ENCODE data around the gene TTC9.

Gene TTC9

DNA sequence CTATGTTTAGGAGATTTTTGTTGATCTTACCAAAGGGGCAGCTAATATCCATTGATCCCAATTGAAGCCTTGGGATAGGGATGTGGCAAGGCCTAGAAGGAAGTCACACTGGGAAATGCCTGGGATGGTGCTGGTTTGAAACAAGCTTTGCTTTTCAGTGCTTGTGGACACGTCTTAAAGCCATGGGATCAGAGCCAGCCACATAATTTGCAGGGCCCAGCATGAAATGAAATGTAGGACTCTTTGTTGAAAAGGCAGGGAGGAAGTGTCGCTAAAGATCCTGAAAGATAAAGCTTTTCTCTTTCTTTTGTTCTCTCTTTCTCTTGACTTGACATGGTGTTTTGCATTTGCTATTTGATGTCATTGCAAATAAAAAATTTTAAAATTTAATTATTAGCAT is 5.0 kb downstream of the TTC9 start:
- DNase-seq = no peak

DNA sequence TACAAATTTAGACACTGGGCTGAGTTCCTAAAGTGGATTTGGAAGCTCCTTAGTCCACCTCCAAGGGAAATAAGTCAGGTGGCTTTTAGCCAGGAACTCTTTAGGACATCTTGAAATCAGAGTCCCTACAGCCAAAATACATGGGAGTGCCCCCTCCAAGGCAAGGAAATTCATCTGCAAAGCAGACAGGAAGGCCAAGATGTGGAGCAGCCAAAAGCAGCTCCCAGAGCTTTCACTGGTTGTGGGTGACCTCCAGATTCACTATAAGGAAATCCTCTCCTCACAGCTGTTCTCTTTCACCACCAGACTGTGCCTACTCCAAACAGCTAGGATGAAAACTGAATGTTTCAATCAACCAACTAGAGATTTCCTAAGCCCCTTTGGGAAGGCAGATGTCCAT is 6.6 kb downstream of the TTC9 start:
- DNase-seq = no peak

DNA sequence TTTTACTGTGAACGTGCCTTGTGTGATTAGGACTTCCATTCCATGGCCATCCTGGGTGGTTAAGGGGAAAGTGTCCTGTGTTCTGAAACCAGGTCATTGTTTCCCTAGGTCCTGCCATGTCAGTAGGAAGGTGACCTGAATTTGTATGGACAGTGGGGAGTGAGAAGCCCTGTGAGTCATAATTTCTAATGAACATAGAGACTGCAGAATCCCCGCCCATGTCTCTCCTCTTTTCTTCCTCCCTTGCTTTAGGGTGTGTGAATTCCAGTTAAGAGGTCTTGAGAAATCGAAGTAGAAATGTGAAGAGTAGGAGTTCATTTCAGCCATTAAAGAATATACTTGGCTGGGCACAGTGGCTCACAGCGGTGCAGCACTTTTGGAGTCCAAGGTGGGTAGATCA is 8.1 kb downstream of the TTC9 start:
- DNase-seq = no peak

DNA sequence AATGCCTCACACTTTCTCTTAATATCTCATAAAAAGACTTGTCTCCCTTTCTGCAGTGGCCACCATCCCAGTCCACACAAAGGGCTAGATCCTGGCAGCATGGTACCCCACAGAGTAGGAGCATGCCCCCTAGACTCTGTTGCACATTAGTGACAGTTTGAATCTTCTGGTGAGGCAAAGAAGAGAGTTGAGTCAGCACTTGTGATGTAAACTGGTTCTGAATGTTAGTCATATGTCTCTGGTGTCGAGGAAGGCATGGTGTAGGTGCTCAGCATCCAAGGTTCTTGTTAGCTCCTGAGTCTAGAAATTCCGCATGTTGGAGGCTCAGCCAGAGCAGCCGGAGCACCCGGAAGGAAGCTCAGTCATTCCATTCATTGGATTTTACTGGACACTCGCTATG is 9.8 kb downstream of the TTC9 start:
- DNase-seq = peak in 1 of 3 donors; percentile 10

DNA sequence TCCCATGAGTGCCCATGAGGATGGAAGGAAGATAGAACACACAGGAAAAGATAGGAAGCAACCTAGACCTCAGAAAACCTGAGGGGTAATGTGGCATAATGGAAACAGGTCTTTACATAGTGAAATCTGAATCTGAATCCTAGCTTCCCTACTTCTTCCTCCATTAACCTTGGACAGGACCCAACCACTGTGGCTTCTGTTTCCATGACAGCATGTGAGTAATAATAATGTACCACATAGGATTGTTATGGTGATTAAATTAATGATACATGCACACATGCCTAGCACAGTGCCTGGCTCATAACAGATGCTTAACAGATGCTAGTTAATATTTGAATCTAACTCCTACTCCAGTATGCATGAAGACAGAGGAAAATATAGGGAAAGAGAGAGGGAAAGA is 11.2 kb downstream of the TTC9 start:
- DNase-seq = no peak

DNA sequence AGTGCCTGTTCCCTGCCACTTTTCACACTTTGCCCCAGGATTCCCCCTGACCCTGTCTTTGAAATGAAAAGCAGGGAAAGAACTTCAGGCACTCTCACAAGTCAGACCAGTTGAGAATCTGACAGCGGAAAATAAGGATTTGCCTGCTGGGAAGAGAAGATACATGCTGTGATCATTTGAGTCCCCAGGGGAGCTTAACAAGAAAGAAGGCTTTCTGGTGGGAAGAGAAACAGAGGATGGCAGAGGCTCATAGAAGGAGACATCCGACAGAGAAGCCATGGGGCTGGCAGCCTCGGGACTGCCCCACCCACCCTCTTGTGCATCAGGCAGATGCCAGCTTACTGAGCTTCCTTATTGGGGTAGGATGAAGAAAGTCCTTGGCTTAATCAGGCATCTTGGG is 11.9 kb downstream of the TTC9 start:
- DNase-seq = peak in 1 of 3 donors; percentile 16

DNA sequence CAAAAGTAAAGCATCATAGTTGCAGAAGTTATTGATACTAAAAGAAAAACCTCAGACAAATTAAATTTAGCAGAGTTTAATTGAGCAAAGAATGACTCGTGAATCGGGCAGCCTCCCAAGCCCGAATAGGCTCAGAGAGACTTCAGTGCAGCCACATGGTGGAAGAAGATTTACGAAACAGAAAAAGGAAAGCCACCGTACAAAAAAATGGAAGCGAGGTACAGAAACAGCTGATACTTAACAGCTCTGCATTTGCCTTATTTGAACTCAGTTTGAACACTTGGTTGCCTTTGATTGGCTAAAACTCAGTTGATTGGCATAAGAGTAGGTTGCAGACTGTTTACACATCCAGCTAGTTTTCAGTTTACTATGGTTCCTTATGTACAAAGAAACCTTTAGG is 12.9 kb downstream of the TTC9 start:
- no peak for DNase-seq

DNA sequence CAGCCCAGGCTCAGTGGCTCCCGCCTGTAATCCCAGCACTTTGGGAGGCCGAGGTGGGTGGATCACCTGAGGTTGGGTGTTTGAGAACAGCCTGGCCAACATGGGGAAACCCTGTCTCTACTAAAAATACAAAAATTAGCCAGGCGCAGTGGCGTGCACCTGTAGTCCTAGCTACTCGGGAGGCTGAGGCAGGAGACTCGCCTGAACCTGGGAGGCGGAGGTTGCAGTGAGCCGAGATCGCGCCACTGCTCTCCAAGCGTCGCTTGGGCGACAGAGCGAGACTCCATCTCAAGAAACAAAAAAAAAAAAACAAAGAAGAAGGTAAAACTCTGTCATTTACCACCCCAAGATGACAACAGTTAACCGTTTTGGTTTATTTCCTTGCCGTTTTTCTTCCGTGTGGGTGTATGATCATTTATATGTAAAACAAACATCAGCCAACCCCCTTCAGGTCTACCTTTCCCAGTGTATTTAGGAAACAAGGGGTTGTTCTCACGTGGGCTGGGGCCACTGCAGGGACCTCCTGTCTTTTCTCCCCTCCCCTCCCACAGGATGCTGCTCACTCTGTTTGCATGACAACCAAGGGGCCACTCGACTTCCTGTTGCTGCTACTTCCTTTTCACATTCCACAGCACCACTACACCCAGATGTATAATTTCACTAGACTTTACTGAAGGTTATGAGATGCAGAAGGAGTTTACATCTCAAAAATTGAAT is 13.6 kb downstream of the TTC9 start:
- DNase-seq = peak; percentile 27 to 45 (median 42)

DNA sequence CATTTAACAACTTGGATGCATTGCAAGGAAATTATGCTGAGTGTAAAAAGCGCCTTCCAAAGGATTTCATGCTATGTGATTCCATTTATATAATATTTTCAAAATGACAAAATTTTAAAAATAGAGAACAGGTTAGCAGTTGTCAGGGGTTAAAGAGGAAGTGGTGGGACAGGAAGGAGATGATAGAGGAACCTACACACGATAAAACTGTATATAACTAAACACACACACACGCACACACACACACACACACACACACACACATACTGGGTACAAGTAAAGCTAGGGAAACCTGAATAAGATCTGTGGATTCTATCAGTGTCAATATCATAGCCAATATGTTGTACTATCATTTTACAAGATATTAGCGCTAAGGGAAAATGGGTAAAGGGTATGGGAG is 17.2 kb downstream of the TTC9 start:
- peak in 1 of 3 donors; percentile 16 for DNase-seq

DNA sequence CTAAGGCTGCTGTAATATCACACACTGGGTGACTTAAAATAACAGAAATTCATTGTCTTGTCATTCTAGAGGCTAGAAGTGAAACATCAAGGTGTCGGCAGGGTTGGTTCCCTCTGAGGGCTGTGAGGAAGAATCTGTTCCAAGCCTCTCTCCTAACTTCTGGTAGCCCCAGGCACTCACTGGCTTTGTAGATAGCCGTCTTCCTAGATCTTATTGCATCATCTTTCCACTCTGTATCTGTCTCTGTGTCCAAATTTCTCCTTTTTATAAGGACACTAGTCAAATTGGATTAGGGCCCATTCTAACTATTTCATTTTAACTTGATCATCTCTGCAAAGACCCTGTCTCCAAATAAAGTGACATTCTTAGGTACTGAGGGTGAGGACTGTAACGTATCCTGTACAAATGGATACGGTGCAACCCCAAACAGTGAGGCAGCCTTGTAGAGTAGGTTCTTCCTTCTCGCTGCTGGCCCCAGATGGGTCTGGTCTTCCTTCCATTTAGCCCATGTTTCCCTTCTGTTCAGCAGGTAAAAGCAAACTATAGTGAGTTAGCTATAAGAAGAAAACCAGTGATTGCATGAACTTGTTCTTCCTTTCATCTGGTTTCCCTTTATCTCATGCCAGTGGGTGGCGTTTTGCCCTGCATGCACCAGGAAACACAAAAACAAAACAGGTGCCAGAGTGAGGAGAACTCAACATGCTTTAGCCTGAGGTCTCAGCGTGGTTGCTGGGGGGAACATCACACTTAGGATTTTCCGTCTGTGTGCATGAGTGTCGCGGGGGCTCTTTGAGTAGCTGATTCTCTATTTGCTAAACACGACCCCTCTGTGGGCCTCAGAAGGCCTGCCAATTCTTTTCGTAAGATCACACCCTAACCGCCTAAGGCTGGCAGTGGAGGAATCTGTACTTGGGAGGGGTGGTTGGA is 19.5 kb downstream of the TTC9 start:
- DNase-seq = no peak

DNA sequence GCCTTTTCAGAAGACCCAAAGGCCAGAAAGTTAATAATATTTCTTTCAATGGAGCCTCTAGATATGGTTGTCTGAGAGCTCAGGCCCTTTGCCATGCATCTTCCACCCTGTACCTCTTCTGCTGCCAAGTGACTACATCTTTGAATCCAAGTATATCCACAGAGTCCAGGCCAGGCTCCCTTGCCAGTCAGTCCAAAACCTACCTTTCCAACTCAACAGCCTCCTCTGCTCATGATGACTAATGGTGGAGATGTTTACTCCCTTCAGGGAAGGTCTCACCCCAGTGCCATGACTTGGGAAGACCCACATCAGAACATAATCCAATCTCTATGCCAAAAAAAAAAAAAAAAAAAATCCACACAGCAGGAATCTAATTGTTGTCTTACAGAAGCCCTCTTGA is 20.4 kb downstream of the TTC9 start:
- DNase-seq = no peak

DNA sequence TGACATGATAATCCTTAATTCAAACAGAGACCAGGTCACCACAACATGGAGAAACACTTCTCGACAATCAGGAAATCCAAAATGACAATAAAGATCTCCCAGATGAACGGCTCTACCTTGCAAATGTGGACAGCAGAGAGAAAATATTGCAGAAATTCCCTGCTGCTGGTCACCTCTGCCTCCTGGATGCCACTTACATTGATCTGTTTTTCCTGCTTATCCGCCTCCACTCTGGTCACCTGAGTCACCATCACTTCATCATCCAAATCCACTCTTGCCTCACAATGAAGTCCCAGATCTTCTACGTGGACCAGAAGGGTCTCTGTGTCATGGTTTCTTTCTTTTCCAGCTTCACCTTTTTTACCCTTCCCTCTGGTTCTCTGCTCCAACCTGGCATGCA is 21.1 kb downstream of the TTC9 start:
- no peak for DNase-seq

DNA sequence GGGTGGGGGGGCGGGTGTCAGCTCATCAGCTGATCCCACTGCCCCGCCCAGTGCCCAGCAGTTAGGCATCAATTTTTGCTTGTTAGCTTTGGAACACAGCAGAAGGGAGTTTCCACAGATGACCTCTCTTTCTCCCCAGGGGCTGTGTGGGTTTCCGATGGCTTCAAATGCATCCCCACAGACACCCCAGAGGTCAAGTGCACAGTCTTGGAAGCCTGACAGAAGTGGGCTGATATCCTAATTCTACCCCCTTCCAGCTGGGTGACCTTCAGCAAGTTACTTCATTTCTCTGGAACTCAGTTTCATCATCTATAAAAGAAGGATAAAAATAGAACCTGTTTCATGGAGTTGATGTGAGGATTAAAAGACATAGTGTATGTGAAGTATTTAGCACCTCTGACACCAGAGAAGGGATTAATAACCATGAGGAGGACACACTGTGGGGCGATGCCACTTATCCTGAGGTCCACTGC is 22.0 kb downstream of the TTC9 start:
- peak in 1 of 3 donors; percentile 7 for DNase-seq

DNA sequence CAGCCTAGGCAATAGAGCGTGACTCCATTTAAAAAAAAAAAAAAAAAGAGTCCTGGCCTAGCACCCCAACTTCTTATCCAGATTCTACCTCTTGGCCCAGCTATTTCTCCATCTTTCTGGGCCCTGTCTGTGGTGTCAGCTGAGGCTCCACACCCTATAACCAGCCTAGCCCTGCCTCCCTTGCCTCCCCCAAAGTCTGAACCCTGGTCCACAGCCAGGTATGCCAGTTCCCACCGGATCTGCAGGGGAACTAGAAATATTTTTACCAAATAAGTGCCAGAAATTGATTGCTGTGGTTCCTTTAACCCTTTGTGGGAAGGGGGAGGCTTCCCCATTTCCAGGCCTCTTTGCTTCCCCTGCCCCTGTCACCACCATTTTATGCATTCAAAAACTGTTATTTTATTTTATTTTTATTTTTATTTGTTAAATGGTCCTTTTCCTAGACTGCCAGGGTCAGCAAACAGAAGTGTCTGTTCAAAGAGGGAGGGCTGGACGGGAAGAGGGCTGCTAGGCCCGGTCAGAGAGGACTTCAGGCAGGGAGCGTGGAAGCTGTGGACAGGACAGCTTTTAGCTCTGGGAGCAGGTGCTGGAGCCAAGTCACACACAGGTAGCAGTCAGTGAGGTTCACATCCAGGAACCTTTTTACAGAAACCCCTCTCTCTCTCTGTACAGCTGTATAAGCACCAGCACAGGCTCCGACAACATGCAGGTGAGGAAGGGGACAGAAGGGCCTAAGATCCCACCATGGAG is 23.2 kb downstream of the TTC9 start:
- DNase-seq = no peak

DNA sequence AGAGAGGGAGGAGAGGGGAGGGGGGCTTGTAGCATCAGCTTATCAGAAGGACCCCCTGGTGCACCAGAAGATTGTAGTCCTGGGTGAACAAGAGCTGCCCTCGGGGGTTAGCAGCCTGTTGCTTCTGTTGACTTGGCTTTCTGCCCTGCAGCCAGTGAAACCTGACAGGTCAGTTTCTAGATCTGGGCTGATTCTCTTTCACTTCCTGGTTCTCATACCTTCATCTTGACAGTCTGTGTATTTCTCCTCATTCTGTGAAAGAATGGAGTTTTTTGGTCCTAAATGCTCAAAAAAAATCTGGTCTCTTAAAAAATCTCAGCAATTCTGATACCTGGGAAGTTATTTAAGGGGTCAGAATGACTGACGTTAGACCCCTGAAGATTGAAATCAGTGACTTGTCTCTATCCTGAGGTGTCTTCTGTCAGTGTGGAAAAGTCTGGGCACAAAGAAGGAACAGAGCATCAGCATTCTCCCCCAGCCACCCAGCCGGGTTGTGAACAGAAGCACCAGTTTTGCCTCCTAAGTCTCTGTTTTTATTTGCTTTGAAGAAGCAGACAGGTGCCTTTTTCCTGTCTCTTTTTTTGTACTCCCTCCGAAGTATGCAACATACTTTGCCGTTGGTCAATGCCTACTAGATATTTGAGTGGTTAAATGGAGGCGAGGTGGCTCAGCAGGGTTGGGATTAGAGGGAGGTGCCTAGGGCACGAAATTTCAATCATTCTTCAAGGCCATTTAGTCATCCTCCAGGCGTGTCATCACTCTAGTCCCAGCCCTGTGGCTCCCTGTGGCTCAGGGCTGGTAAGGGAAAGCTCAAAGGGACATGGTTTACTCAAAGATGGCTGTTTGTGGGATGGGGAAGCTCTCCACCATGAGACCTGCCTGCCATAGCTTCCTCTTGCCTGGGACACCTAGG is 24.0 kb downstream of the TTC9 start:
- peak in 1 of 3 donors; percentile 16 for DNase-seq

DNA sequence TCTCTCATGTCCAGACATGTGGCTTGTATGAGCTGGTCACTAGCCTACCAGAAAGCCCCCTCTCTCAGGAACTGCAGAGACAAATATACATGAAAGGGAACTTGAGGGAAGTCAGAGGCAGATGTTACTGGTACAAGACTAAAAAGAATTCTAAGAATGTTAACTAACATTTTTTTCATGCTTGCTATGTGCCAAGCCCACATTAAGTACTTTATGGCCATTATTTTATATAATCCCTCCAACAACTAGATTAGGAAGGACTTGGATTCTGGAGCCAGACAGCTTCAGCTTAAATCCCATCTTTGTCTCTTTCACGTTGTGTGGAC is 24.6 kb downstream of the TTC9 start:
- DNase-seq = no peak

DNA sequence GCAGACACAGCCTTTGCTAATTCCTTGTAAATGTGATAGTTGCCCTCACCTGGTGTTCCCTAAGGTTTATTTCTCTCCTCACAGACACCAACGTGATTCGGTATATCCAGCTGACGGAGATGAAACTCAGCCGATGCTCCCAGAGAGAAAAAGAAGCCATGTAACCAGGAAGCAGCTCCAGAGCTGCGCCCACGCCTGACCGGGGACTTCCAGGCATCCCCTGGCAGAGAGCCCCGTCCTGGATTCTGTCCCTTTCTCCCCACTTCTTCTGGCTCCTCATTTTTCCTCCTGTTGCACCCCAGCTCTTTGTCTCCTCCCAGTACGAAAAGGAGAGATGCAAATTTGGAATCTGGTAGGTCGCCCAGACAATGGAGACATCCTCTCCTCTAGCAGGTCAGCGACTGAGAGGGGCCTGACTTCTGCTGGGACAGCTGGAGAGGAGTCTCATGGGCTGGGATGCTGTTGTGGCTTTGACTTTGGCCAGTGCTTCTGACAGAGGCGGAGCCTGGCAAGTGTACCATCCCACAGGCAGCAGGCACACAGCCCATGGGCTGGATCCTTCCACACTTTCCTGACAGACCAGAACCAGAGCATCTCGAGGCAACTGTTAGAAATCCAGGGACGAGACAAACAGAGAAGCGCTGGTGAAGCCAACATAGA is 29.4 kb downstream of the TTC9 start:
- DNase-seq = no peak

DNA sequence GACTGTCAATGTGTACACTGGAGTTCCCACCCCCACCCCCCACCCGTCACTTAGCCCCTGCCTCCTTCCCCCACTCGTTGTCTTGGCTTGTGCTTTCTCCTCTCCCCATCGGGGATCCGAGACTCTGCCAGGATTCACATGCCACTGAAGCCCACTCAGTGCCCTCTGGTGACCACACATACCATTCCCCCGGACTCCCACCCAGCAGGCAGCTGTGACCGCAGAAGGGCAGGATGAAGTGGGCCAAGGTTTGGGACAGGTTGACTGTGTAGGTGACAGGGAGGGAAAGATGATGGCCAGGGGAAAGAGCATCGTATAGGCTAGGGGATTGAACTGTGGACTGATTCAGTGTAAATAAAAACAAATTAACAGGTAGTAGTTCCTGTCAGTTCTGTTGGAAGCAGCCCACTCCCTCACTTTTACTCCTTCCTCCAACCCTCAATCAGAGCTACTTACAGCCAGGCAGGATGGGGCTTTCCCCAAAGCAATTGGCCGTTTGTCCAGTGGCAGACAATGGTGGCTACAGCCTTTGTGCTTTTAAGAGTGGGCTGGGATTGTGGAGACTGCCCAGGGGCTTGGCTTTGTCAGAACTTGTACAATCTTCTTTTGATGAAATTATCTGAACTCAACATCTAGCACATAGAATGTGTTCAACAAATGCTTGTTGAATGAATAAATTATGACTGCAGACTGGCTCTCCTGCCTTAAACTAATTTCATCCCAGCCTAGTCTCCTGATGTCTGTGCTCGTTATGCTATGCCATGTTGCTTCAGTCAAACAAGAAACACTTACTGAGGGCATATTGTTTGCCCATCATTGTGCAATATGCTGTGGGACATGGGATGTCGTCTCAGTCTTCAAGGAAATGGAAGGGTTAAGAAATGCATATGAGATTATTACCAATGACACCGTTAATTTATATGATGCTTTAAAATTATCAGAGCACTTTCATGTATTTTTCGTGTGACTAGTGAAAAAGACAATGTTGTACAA is 30.2 kb downstream of the TTC9 start:
- no peak for DNase-seq

DNA sequence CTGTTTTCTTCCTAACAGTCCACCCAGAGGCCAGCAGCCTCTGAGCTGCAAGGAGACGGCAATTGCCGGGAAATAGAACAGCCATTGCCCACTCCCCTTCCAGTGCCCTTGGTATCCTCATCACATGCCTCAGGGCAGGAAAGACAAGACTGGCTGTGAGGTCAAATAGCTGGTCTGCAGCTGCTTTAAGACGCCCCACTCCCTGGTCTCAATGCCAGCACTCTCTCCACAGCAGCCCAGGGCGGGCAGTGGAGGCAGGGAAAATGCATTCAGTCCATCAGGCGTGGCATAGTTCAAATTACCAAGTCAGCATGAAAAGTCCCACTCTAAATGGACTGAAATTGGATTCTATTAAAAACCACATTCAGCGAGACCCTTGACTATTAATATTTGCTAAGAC is 35.6 kb downstream of the TTC9 start:
- no peak for DNase-seq

DNA sequence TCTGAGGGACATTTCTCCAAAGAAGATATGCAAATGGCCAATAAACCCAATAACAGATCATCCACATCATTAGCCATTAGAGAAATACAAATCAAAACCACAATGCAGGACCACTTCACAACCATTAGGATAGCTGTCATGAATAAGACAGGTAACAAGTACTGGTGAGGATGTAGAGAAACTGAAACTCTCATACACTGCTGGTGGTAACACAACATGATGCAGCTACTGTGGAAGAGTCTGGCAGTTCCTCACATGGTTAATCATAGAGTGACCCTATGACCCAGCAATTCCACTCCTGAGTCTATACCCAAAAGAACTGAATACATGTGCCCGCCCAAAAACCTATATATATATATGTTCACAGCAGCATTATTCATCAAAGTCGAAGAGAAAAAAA is 39.0 kb downstream of the TTC9 start:
- DNase-seq = no peak

DNA sequence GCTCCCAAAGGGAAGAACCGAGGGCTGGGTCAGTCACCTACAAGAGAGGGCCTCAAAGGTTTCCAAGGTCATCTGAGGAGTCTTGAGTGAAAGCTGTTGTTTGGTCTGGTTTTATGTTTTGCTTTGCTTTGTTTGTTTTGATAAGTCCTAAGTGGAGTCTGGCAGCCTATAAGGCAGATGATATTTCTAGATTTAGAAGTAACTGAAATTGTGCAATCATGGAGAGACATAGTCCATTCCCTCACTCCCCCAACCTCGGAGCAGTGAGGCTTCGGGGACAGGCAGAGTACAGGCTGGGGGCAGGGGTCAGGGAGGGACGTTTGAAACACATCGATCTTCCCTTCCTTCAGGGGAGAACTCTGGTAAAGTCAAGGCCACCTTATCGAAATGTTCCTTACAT is 42.3 kb downstream of the TTC9 start:
- no peak for DNase-seq
